Erythroblast (primary cell): Measurements from ENCODE around the gene TFAP2A.

Source experiments
- GATA1 ChIP-seq: IDR thresholded peaks from 2 replicates; pipeline ENCODE4 v1.6.1; 2011; ENCODE audit warnings: low read depth, mild to moderate bottlenecking, control low read depth, low read length, moderate library complexity
- POLR2A ChIP-seq: IDR thresholded peaks from 2 replicates; pipeline ENCODE4 v1.6.1; 2011; ENCODE audit warnings: mild to moderate bottlenecking, low read length

GRCh38 chr6:10433322-10433721, 18.4 kb upstream of the TFAP2A start:
- TF ChIP-seq POLR2A (no peak), GATA1 (no peak)
